Germinal center (tissue), 1 donor: ENCODE results near the gene IMPG1.

Experiments
- DNase-seq: peaks from one replicate; pipeline ENCODE4 v3.0.0; 2012; ENCODE audit warnings: mixed read lengths, low spot score

Gene IMPG1

DNA sequence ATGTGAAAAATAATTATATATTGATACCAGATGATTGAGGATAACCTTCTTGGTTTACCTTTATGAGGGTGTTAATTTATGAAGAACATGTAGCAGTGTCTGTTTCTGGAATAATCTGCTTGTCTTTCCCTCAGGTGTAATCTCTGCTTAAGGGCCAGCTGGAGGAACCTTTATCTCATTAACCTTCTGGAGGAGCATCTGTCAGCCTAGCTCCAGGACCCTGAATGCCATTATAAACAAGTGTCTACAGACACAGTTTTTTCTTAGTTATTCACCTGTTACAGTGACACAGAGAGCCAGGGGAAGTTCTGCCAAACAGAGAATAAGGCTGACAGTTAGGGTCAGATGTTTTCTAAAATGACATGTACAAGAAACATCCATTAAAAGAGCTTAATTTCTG is at the start of gene IMPG1:
Gene IMPG1, minus strand, starts transcription at position 101 of the 400 bp plus-strand sequence. CDS start 174 bp downstream, outside the sequence.
- no peak for DNase-seq

GRCh38 chr6:76120302-76120701 is 47.8 kb upstream of the IMPG1 start:
- no peak for DNase-seq

DNA sequence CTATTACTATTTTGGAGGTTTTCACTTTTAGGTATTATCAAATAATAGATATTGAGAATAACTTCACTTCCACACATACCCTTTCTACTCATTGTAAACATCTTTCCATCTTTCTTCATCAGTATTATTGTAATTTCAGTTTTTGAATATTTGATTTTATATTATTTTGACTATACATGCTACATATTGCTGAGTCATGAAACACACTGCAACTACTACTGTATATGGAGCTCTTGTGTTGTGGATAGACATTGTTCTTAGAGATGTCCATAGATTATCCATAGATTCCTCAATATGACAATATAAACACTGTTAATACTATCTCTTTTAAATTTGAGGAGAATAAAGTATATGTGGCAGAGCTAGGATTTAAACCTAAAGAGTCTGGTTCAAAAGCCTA is 819 bp upstream of the IMPG1 start:
- DNase-seq = no peak

DNA sequence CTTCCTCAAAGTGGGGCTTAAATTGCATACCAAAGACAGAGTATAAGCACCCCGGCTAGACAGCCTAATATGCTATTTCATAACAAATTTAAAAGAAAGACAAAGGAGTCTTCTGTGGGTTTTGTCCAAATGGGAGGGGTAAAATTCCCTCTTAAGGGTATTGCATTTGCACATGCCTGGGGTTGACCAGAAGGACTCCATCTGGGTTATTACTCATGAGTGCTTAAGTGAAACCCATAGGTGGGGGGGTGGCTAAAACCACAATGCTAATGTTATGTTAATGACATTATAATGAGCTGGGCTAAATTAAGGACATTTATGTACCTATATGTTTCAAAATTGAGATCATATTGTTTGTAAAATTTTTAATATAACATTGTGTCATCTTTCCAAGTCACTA is 15.0 kb downstream of the IMPG1 start:
- DNase-seq = no peak

DNA sequence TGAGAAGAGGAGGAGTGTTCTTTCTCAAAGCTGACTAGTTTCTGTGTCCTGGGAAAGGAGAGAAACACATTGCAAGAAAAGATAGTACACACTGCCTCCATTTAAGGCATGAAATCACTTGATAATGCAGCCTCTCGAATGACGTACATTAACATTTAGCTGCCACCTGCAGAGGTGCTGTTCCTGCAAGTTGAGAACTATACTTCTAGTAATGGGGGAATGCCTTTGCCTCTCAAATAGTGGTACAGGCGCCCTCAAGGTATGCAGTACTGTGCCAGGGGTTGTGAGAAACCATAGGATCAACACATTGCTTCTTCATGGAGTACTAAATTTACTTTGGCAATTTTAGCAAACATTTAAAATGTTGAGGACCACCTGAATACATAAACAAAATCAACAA is 20.1 kb downstream of the IMPG1 start:
- DNase-seq = no peak

DNA sequence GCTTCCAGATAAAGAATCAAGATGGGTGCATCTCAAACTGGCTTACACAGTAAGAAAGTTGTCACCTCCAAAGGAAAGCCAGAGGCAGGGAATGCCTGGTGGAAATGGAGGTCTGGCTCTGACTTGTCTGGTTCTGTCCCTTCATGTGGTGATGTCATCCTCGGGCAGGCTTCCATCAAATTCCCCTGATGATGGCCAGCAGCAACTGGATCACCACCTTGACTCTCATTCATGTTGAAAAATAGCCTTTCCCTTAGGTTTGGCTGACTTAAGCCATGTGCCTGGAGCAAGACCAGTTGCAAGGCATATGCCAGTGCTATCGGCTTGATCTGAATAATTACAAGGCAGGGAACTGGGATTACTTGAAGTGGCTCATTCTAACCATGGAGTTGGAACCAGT is 28.8 kb downstream of the IMPG1 start:
- DNase-seq = no peak

GRCh38 chr6:76035713-76036112 is 36.7 kb downstream of the IMPG1 start:
- no peak for DNase-seq

GRCh38 chr6:76026101-76026500 is 46.4 kb downstream of the IMPG1 start:
- DNase-seq = no peak

DNA sequence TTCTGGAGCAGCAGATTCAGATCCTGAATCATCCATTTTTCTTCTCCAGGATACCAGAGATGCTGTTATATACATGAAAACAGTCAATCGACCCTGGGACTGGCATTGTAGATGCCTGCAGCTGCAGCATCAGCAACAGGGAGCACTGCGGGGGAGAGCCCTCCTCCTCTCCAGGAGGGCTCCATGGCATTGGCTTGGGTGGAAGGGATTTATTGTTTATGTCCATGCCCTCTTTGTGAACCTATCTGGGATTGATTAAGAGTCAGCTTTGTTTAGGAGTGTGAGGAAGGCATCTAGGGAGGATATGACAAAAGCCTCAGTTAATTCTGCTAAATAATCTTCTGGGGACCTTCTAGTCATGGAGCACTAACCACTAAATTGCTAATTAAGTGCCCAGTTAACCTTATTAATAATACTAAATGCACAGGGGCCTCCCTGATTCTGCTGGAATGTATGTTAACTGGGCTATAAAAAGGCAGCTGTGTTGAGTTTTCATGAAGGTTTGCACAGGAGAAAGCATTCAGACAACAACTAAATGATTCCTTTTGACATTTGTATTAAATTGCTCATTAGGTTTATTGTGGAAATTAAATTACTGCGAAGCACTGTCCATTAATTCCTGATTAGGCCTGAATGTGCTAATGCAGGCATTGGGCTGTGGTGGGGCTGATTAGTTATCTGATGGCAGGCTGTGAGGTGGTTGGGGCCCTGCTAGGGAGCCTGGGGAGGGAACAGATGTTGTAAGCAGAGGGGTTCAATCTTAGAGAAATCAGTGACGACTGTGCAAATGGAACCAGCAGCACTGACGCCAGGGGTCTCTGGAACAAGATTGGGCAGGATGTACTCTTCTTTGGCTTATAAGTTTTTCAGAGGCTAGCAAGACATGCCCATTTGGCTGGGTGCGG is 57.6 kb downstream of the IMPG1 start:
- no peak for DNase-seq

DNA sequence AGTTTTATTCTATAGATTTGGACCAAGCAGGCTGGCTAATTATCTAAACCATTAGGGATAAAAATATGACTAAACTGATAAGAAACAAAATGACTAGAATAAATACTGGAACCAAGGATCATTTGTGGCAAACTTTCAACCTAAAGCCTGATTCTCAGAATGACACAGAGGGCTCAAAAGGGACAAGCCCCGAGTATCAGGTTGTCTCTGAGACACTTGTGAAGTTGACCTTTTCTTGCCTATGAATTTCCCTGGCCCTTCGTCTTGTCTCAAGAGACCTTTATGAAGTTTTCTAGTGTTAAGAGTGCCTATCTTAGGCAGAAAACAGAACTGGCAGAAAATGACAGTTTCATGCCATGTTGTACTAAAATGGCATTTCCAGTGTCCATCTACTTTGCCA is 68.3 kb downstream of the IMPG1 start:
- no peak for DNase-seq

- no peak for DNase-seq
Observed at GRCh38 chr6:76003686-76004085, 68.8 kb downstream of the IMPG1 start.

DNA sequence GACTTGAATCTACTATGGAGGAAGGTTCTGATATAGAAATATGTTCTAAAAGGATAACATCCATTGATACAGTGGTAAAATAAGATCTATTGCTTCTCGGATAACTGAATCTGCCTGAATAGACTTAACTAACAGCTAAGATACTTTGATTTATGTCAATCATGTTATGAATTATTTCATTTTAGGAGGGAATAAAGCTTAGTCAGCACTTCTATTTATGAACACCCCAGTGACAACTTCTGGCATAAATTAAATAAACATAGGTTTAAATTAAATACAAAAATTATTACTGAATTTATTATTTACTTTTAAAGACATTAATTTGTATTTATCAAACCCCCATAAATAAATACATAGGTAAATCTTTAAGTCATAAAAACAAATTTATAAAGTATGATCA is 69.3 kb downstream of the IMPG1 start:
- no peak for DNase-seq

DNA sequence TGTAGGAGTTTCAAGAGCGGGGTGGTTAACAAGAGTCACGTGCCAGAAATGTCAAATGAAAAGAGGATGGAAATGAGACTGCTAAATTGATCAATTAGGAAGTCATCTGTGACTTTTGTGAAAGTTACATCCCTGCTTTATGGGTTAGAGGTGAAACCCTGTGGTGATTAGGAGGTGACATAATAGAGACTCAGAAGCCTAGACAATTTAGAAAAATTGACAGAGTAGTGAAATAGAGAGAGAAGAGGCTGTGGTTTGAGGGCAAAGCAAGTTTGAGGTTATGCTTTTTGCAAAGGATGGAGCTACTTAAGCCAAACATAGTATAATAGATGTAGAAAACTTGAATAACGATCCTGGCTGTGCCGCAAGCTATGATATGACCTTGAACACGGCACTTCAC is 71.8 kb downstream of the IMPG1 start:
- no peak for DNase-seq

- no peak for DNase-seq
Observed at GRCh38 chr6:75997696-75998095, 74.8 kb downstream of the IMPG1 start.

GRCh38 chr6:75993236-75994162 is 79.0 kb downstream of the IMPG1 start:
- no peak for DNase-seq

GRCh38 chr6:75991941-75992340 is 80.5 kb downstream of the IMPG1 start:
- DNase-seq = no peak

GRCh38 chr6:75986935-75987334 is 85.5 kb downstream of the IMPG1 start:
- DNase-seq = no peak

GRCh38 chr6:75975904-75976303 is 96.6 kb downstream of the IMPG1 start:
- DNase-seq = no peak

GRCh38 chr6:75970093-75970492 is 102.4 kb downstream of the IMPG1 start:
- no peak for DNase-seq

- no peak for DNase-seq
Observed at GRCh38 chr6:75968143-75968542, 104.3 kb downstream of the IMPG1 start.

DNA sequence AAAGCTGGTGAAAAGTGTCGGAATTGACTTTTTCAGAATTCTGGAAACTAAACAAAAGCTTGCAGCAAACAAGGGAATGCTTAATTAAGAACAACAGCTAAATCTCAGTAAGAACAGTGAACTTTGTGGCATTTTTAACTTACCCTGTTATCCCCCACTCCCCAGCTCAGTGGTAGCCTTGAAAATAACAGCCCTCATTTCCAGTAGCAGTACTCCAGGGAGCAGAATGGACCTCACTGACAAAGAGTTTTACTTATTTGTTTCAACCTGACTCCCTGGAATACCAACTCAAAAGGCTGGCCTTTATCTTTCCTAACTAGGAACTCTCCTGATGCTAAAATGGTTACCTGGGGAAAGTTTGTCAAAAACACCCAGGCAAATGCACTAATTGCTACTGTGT is 108.9 kb downstream of the IMPG1 start:
- DNase-seq = no peak

- no peak for DNase-seq
Observed at GRCh38 chr6:75952128-75952527, 120.3 kb downstream of the IMPG1 start.

DNA sequence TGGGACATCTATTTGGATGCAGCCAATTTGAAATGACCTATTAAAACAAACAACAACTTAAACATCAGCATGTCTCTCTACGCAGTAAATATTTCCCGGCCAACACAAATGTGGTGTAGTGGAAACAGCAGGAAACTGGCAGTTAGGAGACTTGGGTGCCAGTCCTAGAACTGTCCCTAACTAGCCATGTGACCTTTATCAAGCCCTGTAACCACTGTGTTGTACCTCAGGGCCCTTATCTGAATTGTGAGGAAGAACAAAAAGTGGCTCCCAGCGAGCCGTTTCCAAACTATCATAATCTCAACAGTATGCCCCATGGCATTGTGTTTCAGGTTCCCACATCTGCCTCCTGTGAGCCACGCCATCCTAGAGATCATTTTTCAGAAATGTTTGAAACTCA is 124.5 kb downstream of the IMPG1 start:
- DNase-seq = no peak
